Parathyroid adenoma (tissue), 2 donors: ENCODE data around the gene CLBA1.

Experiments
- H2AFZ ChIP-seq: fragments of 300-600 bp; sonication (generic); one replicate; pipeline ENCODE4 v1.7.0; 2017; ENCODE audit warnings: antibody characterized with exemption, mild to moderate bottlenecking
- H3K27ac ChIP-seq: fragments of 300-600 bp; sonication (generic); one replicate; pipeline ENCODE4 v1.7.0; 2017
- H3K27me3 ChIP-seq: fragments of 300-600 bp; sonication (generic); one replicate; pipeline ENCODE4 v1.7.0; 2017; ENCODE audit warnings: low read length; ENCODE audit not compliant: control insufficient read depth, insufficient read depth
- H3K36me3 ChIP-seq: fragments of 300-600 bp; sonication (generic); one replicate; pipeline ENCODE4 v1.7.0; 2017; ENCODE audit warnings: low read length; ENCODE audit not compliant: control insufficient read depth, insufficient read depth
- H3K4me1 ChIP-seq: fragments of 300-600 bp; sonication (generic); one replicate; pipeline ENCODE4 v1.7.0; 2017; ENCODE audit warnings: control low read depth
- H3K4me2 ChIP-seq: fragments of 300-600 bp; sonication (generic); one replicate; pipeline ENCODE4 v1.7.0; 2017; ENCODE audit warnings: low read length
- H3K4me3 ChIP-seq: fragments of 300-600 bp; sonication (generic); one replicate; pipeline ENCODE4 v1.7.0; 2017; ENCODE audit warnings: low read depth, low read length
- H3K79me2 ChIP-seq: fragments of 300-600 bp; sonication (generic); one replicate; pipeline ENCODE4 v1.7.0; 2017; ENCODE audit warnings: control low read depth
- H3K9ac ChIP-seq: fragments of 300-600 bp; sonication (generic); one replicate; pipeline ENCODE4 v1.7.0; 2017; ENCODE audit warnings: mild to moderate bottlenecking
- H3K9me3 ChIP-seq: fragments of 300-600 bp; sonication (generic); one replicate; pipeline ENCODE4 v1.7.0; 2017; ENCODE audit warnings: low read length; ENCODE audit not compliant: control insufficient read depth
- CTCF ChIP-seq: fragments of 300-600 bp; sonication (generic); IDR thresholded peaks from one replicate; pipeline ENCODE4 v1.7.0; 2017; ENCODE audit warnings: antibody characterized with exemption, mild to moderate bottlenecking
- donor health status: primary hyperparathyroidism.

CLBA1 gene

GRCh38 chr14:104956290-104956890, 29.2 kb upstream of the CLBA1 start:
- no peaks in the 10 kb centered on the region for H3K36me3 ChIP-seq
- H3K4me1 ChIP-seq, result no peaks in the 10 kb centered on the region
- no peak overlapping the region for H3K9ac ChIP-seq
- H3K27me3 ChIP-seq, result no peaks in the 10 kb centered on the region
- H3K4me3 ChIP-seq, result no peak overlapping the region
- H3K4me2 ChIP-seq, result no peak overlapping the region
- H2AFZ ChIP-seq, result no peak overlapping the region
- H3K27ac ChIP-seq, result no peak overlapping the region
- no peaks in the 10 kb centered on the region for H3K9me3 ChIP-seq
- TF ChIP-seq CTCF, result no peak
- H3K79me2 ChIP-seq, result no peaks in the 10 kb centered on the region

DNA sequence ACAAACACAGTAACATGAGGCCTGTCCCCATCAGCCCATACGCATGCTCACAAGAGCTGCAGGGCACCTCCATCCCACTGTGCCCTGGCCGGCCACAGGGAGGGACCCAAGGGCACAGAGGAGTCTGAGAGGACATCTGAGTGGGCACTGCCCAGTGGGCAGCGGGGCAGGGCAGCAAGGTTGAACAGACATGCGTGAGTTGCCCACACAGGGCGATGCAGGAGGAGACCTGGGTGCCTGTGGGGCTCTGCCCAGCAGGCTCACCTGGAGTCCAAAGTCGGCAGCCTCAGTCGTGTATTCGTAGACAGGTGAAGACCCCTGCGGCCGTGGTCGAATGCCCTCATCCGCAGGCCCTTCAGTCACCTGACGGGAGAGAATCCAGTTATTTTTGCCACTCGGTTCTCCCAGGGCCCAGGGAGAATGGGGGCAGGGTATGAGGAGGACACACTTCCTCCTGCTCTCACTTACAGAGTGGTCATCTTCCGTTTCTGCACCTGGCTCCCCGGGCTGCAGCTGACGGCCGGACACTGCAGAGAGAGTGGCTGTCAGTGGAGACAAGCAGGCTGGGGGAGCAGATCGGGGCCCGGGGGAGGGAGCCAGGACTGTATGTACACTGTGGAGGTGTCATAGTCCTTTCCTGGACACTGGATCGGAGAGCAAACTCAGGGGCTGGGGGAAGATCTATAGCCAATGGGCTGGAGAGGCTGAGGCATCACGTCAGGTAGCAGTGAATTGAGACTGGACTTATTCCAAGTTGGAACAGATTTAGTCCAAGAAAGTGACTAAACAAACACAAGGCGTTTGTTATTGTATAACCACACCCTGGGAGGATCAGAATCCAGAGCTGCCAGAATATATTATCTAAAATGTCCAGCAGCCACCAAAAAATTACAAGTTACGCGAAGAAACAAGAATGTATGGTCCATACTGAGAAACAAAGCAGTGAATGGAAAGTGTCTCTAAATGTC, 28.2 kb upstream of the CLBA1 start:
- H3K9me3 ChIP-seq, result no peaks in the 10 kb centered on the region
- TF ChIP-seq CTCF, result no peak
- H3K4me1 ChIP-seq, result no peaks in the 10 kb centered on the region
- H3K4me2 ChIP-seq, result no peak overlapping the region
- no peaks in the 10 kb centered on the region for H3K79me2 ChIP-seq
- H3K27me3 ChIP-seq, result no peaks in the 10 kb centered on the region
- H3K4me3 ChIP-seq, result no peak overlapping the region
- no peaks in the 10 kb centered on the region for H3K36me3 ChIP-seq
- H2AFZ ChIP-seq, result no peak overlapping the region
- H3K9ac ChIP-seq, result no peak overlapping the region
- H3K27ac ChIP-seq, result no peak overlapping the region

- no peaks in the 10 kb centered on the region for H3K36me3 ChIP-seq
- H3K9me3 ChIP-seq, result no peaks in the 10 kb centered on the region
- H3K4me1 ChIP-seq, result peaks cover 22% of the 10 kb centered on the region
- H3K27me3 ChIP-seq, result no peaks in the 10 kb centered on the region
- no peak overlapping the region for H2AFZ ChIP-seq
- TF ChIP-seq CTCF, result no peak
- H3K79me2 ChIP-seq, result no peaks in the 10 kb centered on the region
- no peak overlapping the region for H3K4me3 ChIP-seq
- H3K4me2 ChIP-seq, result no peak overlapping the region
- H3K27ac ChIP-seq, result no peak overlapping the region
- no peak overlapping the region for H3K9ac ChIP-seq
Measured at GRCh38 chr14:104964546-104964945, 21.0 kb upstream of the CLBA1 start.

GRCh38 chr14:104965561-104966231, 19.9 kb upstream of the CLBA1 start:
- Histone ChIP-seq H3K79me2 (no peaks in the 10 kb centered on the region), H3K4me2 (no peak overlapping the region), H3K27me3 (no peaks in the 10 kb centered on the region), H3K36me3 (no peaks in the 10 kb centered on the region), H2AFZ (no peak overlapping the region), H3K9ac (no peak overlapping the region), H3K27ac (no peak overlapping the region), H3K4me3 (no peak overlapping the region), H3K9me3 (no peaks in the 10 kb centered on the region), H3K4me1 (peaks cover 29% of the 10 kb centered on the region)
- no peak for TF ChIP-seq CTCF
